ENCODE results near the gene LGALS3BP.

Gene LGALS3BP

GRCh38 chr17:79012563-79013134 is 32.9 kb upstream of the LGALS3BP start:
- DNase-seq = no peak

GRCh38 chr17:79011451-79012147 is 31.9 kb upstream of the LGALS3BP start:
- DNase-seq = no peak

- DNase-seq = no peak
Measured at GRCh38 chr17:79010304-79010646, 30.6 kb upstream of the LGALS3BP start.

DNA sequence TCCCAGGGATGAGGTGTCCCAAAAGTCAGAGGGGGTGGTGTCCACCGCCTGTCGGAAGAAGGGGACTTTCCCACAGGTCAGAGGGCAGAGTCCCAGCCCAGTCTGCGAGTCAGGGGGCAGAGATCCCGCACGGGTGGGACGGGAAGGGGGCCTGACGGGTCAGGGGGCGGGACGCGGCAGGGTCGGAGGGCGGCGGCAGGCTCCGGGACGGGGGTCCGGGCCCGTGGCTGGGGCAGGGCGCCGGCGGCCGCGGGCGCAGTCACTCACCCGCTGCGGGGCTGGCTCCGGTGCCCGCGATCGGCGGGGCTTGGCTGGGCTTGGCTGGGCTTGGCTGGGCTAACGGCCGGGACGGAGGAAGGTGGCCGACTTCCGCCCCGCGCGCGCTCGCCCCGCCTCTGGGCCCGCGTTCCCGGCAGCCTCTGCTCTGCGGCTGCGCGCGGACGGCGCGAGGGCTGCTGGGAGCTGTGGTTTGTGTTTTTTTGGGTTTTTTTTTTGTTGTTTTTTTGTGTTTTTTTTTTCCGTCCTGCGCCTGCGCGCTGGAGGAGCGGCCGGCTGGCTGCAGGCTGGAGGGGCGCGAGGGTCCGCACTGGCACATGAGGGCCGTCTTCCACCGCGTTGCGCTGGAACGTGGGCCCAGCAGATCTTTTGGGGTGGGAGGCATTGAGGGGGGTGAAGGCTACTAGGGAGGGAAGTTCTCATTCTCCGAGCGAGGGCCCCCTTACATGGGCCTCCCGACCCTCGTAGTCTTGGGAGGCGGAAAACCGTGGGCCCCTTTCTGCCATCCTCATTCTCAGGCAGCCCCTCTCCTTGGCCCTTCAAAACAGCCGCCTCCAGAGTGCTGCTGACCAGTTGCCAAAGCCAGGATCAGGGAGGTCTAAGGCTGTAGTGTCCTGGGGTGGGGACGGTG is 29.9 kb upstream of the LGALS3BP start, which contains the start of gene CANT1:
Gene CANT1, minus strand, starts transcription at position 368 of the 907 bp plus-strand sequence. CDS start 12,142 bp downstream, outside the sequence.
- peak; percentile 87 to 88 for DNase-seq

DNA sequence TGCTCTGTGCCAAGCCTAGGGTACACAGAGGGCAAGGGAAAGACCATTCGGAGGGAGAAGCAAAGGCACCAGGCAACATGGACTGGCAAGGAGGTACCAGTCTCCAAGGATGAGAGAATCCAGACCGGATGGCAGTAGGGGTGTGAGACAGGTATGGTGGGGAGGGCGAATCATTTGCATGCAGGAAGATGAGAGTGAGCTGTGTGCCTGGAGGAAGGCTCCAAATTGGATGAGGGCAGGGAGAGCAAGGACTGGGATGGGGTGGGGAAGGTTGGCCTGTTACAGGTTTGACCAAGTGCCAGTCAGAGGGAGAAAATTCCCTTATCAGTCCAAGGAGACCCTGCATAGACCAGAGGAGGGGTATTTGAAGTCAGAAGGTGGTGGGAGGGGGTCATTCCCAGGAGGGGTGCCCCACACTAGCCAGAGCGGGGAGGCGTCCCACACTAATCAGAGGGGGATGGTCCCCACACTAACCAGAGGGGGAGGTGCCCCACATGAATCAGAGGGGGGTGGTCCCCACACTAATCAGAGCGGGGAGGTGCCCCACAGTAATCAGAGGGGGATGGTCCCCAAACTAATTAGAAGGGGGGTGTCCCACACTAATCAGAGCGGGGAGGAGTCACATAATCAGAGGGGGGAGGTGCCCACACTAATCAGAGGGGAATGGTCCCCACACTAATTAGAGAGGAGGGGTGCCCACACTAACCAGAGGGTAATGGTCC is 29.1 kb upstream of the LGALS3BP start:
- DNase-seq = no peak

- no peak for DNase-seq
Measured at GRCh38 chr17:79007504-79008381, 28.0 kb upstream of the LGALS3BP start.

DNA sequence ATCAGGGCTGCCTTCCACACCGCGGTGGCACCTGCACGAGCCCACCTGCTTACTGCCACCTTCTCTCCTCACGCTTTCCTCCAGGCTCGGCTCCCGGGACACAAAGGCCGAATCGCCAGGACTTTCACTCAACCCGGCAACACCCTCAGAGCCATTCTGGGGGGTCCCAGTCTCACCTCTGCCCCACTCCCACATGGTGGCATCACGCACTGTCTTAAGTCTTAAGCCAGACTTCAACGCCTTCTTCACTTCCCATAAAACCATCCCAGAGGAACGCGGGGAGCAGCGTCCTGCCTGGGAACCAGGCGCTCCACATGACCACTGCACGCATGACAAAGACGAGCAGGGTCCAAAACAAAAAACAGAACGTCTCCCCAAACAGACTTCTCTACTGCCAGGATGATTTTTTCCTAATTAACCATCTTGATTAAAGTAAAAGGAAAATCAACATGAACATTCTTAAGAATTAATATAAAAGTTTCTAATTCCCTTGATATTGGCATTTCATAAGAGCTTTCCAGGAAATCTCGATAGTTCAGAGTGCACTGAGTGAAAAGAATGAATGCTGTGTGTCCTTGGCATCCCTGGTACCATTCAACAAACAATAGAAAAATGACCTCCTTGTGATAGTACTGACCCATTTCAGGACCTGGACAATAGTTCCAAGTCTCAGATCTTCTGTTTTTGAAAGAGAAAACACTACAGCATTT is 27.2 kb upstream of the LGALS3BP start:
- DNase-seq = no peak

DNA sequence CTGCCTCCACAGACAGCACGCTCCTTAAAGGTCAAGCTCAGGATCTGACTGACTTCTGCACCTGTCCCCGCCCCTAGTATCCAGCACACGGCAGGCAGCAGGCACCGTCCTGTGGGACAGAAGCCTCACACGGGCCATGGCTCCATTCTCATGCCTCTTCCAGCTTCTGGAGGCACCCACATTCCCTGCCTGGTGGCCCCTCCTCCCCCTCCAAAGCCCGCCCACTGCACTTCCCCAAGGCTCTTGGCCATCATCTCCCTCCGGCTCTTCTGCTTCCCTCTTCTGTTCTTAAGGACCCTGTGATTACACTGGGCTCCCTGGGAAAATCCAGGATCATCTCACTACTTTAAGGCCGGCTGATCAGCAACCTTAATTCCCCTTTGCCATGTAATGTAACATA is 26.3 kb upstream of the LGALS3BP start:
- no peak for DNase-seq

DNA sequence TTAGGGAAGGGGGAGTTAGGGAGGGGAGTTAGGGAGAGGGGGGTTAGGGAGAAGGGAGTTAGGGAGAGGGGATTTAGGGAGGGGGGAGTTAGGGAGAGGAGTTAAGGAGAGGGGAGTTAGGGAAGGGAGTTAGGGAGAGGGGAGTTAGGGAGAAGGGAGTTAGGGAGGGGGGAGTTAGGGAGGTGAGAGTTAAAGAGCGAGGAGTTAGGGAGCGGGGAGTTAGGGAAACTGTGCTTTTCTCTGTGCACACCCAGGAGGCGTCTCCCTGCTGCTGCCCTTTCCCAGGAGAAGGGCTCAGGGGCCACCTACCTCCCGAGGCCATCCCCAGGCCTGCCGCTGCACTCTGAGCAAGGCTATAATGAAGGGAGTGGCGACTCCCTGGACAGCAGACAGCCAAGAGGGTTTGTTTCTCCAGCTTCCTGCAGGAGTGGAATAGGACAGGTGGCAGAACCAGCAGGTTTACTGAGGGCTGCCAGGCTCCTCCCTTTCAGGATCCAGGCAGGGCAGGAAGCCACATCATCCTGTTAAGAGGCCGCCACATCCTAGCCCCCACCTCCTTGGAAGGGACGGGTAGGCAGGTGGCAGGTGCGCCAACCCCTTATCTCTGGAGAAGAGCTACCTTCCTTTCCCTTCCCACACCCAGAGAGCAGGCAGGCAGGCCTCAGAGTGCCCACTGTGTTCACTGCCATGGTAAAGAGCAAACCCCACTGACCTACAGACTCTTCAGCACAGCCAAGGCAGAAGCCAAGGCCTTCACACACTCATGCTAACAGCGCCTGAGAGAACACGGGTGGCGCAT is 25.5 kb upstream of the LGALS3BP start:
- DNase-seq = no peak

DNA sequence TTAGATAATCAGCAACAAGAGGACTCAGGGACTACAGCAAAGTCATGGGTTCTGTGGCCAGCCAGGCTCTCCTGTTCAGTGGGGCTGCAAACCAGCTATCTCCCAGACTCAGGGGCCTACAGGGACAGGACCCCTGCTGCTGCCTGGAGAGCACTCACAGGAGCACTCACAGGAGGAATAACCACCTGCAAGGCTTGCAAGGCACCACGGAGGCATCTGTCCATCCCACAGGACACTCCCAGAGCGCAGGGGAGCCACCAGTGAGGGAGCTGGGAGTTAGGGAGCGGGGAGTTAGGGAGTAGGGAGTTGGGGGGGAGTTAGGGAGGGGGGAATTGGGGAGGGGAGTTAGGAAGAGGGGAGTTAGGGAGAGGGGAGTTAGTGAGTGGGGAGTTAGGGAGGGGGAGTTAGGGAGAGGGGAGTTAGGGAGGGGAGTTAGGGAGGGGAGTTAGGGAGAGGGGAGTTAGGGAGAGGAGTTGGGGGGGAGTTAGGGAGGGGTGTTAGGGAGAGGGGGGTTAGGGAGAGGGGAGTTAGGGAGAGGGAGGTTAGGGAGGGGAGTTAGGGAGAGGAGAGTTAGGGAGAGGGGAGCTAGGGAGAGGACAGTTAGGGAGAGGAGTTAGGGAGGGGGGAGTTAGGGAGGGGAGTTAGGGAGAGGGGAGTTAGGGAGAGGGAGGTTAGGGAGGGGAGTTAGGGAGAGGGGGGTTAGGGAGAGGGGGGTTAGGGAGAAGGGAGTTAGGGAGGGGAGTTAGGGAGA is 24.1 kb upstream of the LGALS3BP start:
- DNase-seq = no peak

DNA sequence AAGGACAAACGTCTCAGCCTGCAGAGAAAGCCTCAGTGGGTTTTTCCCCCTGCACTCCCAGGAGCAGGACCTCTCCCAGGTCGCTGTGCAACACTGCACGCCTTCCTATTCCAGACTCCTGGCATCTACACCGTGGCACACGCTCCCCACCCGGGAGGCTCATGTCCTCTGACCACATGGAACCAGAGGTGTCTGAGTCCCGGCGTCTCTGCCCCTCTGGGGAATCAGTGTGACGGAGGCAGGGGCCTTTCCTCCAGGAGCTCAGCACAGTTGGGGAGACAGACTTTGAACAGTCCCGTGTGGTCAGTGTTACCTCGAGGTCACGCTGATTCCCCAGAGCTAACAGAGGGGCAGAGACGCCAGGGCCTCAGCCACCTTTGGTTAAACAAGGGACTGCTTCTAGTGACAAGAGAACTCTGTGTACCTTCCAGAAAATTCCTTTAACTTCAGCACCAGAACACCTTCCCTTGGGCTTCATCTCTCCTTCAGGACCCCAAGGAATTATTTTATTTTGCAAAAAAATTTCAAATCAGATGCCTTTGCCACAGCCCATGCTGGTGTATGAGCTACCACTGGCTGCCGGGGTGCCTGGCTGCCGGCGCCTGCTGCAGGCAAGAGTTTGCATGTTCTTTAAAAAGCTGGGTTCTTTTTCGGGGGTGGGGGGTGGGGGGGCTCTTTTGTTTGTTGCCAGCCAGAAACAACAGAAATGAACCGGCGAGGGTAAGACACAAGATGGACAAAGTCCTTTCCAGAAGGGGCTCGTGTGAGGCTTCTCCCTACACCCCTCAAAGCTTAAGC is 23.3 kb upstream of the LGALS3BP start:
- DNase-seq = no peak

GRCh38 chr17:79002291-79002690 is 22.6 kb upstream of the LGALS3BP start:
- DNase-seq = no peak

DNA sequence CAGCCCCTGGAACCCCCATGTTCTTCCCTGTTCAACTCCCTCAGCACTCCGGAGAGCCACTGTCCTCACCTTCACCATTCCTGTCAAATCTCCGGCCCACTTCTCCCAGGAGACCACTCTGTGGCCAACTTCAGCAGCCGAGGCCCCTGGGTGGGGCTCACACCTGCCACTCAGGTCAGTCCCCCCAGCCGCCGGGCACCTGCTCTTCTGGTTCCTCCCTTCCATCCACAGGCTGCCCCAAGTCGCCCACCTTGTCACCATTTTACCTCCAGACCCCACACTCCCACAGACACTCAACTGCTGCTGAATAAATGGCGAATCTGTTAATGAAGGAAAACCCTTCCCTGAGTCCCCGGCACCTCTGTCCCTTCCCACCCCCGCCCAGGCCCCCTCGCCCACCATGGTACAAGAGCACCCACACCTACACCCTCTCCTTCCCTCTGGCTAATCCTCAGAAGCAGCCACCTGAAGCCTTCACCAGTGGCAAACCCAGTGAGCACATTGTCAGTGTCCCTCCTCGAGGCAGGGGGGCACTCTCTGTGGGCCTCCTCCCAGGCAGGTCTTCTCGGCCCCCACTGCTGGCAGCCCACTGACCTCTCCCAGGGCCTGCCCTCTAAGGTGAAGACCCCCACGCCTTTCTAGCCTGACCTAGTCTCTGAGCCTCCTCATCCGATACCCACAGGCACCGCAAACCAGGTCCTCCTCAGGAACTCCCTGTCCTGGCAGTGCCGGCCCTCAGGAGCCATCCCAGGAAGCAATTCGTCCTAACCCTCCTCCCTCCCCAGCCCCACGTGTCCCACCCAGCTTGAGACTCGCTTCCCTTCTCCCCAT is 21.7 kb upstream of the LGALS3BP start:
- DNase-seq = no peak

GRCh38 chr17:79000396-79001189 is 20.9 kb upstream of the LGALS3BP start:
- DNase-seq = no peak

DNA sequence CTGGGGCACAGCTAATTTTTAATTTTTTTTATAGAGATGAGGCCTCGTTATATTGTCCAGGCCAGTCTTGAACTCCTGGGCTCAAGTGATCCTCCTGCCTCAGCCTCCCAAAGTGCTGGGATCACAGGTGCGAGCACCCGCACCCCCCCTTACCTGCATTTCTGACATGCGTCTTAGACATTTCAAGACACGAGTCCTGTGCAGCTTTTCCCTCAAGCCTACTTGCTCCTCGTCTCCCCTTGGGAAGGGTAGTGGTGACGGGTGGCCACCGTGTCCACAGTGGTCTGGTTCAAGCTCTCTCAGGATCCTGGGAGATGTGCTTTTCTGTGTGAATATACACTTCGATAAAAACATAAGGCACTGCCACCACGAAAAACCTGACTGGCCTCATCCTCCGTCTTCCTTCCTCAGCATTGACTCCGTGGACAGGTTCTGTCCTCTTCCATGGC is 20.2 kb upstream of the LGALS3BP start:
- DNase-seq = no peak

- DNase-seq = no peak
Measured at GRCh38 chr17:78999056-78999768, 19.5 kb upstream of the LGALS3BP start.

All from CD4-positive, alpha-beta T cell treated with Interleukin-1 beta for 1 hour (primary cell).